HFFc6 (cell line): Measurements from ENCODE around the gene PATE2. TPM values are rescaled to one million over a fixed set of nuclear protein-coding genes. Genes with fewer than 3 reads are reported as not detected.

Experiments used
- DNase-seq: peaks from one replicate; pipeline ENCODE4 v3.0.0-alpha.2; 2018
- H3K27ac Mint-ChIP-seq: 2 replicates; pipeline ENCODE4 v1.8.0; 2020; ENCODE audit warnings: mild to moderate bottlenecking, mixed read lengths
- H3K27me3 Mint-ChIP-seq: 2 replicates; pipeline ENCODE4 v1.8.0; 2021; ENCODE audit warnings: mild to moderate bottlenecking, moderate library complexity, mixed read lengths; ENCODE audit not compliant: insufficient read depth
- H3K36me3 Mint-ChIP-seq: 2 replicates; pipeline ENCODE4 v1.8.0; 2021; ENCODE audit warnings: low read depth, mixed read lengths
- H3K4me1 Mint-ChIP-seq: 2 replicates; pipeline ENCODE4 v1.8.0; 2020; ENCODE audit warnings: low read depth, mixed read lengths
- H3K4me3 Mint-ChIP-seq: 2 replicates; pipeline ENCODE4 v1.8.0; 2020; ENCODE audit warnings: mild to moderate bottlenecking, moderate library complexity, mixed read lengths
- H3K9me3 Mint-ChIP-seq: 2 replicates; pipeline ENCODE4 v1.8.0; 2020; ENCODE audit warnings: mild to moderate bottlenecking, mixed read lengths
- CTCF ChIP-seq: fragments of 200-600 bp; sonication (generic); IDR thresholded peaks from 2 replicates; pipeline ENCODE4 v1.5.0; 2021; ENCODE audit warnings: antibody characterized with exemption, mild to moderate bottlenecking
- long read RNA-seq: library from polyadenylated mRNA; unstranded; transcript quantifications from one replicate; pipeline ENCODE4 v2.0.0, GENCODE V29; 2019
- total RNA-seq, 6 experiments: library from RNA; stranded (reverse); fragmentation: NEBNext Ultra II Directional; extraction: Animal tissue kit (Norgen Biotek cat#: 25700); gene quantifications; 2 replicates in 1 of 6; 3 replicates in 5 of 6; pipeline ENCODE4 v1.2.3, GENCODE V29; 2021

PATE2 gene
- total RNA-seq, result under 1 TPM in 1 of 6 experiments, not detected in 5; 0.11 TPM
- long read RNA-seq, result 0 reads

GRCh38 chr11:125778728-125779127 lies at the start of gene PATE2:
PATE2 (minus strand) TSS chr11:125778828; CDS start chr11:125778773, 55 bp downstream.
- Mint-ChIP-seq H3K9me3 (peaks cover 9% of the 10 kb centered on the region), H3K4me3 (no peak within 1 kb of the TSS), H3K27me3 (peaks cover 1% of the 10 kb centered on the region; the same call in 1 of the 2 replicates), H3K36me3 (no peaks in the 10 kb centered on the region), H3K27ac (no peak within 1 kb of the TSS), H3K4me1 (peaks cover 11% of the 10 kb centered on the region; the same call in 1 of the 2 replicates)
- DNase-seq, result no peak
- no peak for TF ChIP-seq CTCF

- no peak for DNase-seq
- Mint-ChIP-seq H3K36me3 (no peaks in the 10 kb centered on the region), H3K27me3 (no peaks in the 10 kb centered on the region; the same call in 1 of the 2 replicates), H3K4me3 (no peak overlapping the region), H3K9me3 (peaks cover 11% of the 10 kb centered on the region), H3K4me1 (no peaks in the 10 kb centered on the region), H3K27ac (no peak overlapping the region)
- TF ChIP-seq CTCF, result no peak
Observed at GRCh38 chr11:125807909-125808308, 29.3 kb upstream of the PATE2 start.

GRCh38 chr11:125802387-125802786 lies 23.8 kb upstream of the PATE2 start:
- peaks cover 2% of the 10 kb centered on the region; the same call in 1 of the 2 replicates for H3K27me3 Mint-ChIP-seq
- no peak for TF ChIP-seq CTCF
- H3K9me3 Mint-ChIP-seq, result peaks cover 51% of the 10 kb centered on the region
- DNase-seq, result no peak
- no peaks in the 10 kb centered on the region for H3K4me1 Mint-ChIP-seq
- H3K27ac Mint-ChIP-seq, result no peak overlapping the region
- H3K36me3 Mint-ChIP-seq, result no peaks in the 10 kb centered on the region
- H3K4me3 Mint-ChIP-seq, result no peak overlapping the region

GRCh38 chr11:125799808-125800207 lies 21.2 kb upstream of the PATE2 start:
- H3K9me3 Mint-ChIP-seq, result peaks cover 74% of the 10 kb centered on the region
- 0 out of 2 replicates have a peak, but pooled peaks cover 7% of the 10 kb centered on the region for H3K36me3 Mint-ChIP-seq

GRCh38 chr11:125797641-125798040 lies 19.0 kb upstream of the PATE2 start:
- no peak overlapping the region for H3K4me3 Mint-ChIP-seq
- H3K36me3 Mint-ChIP-seq, result 0 out of 2 replicates have a peak, but pooled peaks cover 7% of the 10 kb centered on the region
- peaks cover 2% of the 10 kb centered on the region; the same call in 1 of the 2 replicates for H3K27me3 Mint-ChIP-seq
- TF ChIP-seq CTCF, result no peak
- no peak for DNase-seq
- H3K27ac Mint-ChIP-seq, result no peak overlapping the region
- no peaks in the 10 kb centered on the region for H3K4me1 Mint-ChIP-seq
- peaks cover 78% of the 10 kb centered on the region for H3K9me3 Mint-ChIP-seq

More at GRCh38 chr11:125799808-125800207, 21.2 kb upstream of the PATE2 start:
- Mint-ChIP-seq H3K27ac (no peak overlapping the region), H3K4me1 (no peaks in the 10 kb centered on the region), H3K4me3 (no peak overlapping the region), H3K27me3 (peaks cover 2% of the 10 kb centered on the region; the same call in 1 of the 2 replicates)
- no peak for DNase-seq
- no peak for TF ChIP-seq CTCF
